A673 (cell line): ENCODE results near the gene SLC35D3. TPM values are rescaled to one million over a fixed set of nuclear protein-coding genes. Genes with fewer than 3 reads are reported as not detected.

Experiments used
- BruUV-seq: library from RNA; stranded (reverse); fragments of 400-500 nt; replicated peaks from 2 replicates; lab custom pipeline; 2021; lab: Mats Ljungman, UMichigan
- CTCF ChIA-PET: fragments of 300-600 bp; sonication (Branson Sonifier 250); formaldehyde crosslinking; loops from one replicate; lab custom pipeline; 2022; ENCODE audit warnings: antibody characterized with exemption; lab: Charles Lee
- POLR2A ChIA-PET: fragments of 300-600 bp; sonication (Branson Sonifier 250); formaldehyde crosslinking; loops from one replicate; lab custom pipeline; 2022; ENCODE audit warnings: antibody characterized with exemption; ENCODE audit not compliant: low non-redundant PET; lab: Charles Lee
- DNase-seq: peaks from one replicate; pipeline ENCODE4 v3.0.0-alpha.2; 2015; ENCODE audit warnings: low spot score
- H3K27ac ChIP-seq: fragments of 200-600 bp; sonication (generic); 2 replicates; pipeline ENCODE4 v1.5.1; 2016; ENCODE audit warnings: mixed run types, low read depth, mild to moderate bottlenecking, mixed read lengths, antibody characterized with exemption, low read length; ENCODE audit not compliant: poor library complexity, severe bottlenecking
- H3K27me3 ChIP-seq: fragments of 200-600 bp; sonication (generic); replicated peaks from 2 replicates; pipeline ENCODE4 v1.6.1; 2017; ENCODE audit warnings: mixed run types, low read depth, mild to moderate bottlenecking, mixed read lengths, antibody characterized with exemption, low read length; ENCODE audit not compliant: insufficient read depth, poor library complexity
- H3K36me3 ChIP-seq: fragments of 200-600 bp; sonication (generic); 2 replicates; pipeline ENCODE4 v1.6.1; 2016; ENCODE audit warnings: mixed run types, mild to moderate bottlenecking, mixed read lengths, antibody characterized with exemption, low read length; ENCODE audit not compliant: insufficient read depth, poor library complexity, severe bottlenecking
- H3K4me1 ChIP-seq: fragments of 200-600 bp; sonication (generic); 2 replicates; pipeline ENCODE4 v1.6.1; 2017; ENCODE audit warnings: mixed run types, mild to moderate bottlenecking, mixed read lengths, antibody characterized with exemption, low read length; ENCODE audit not compliant: insufficient read depth, poor library complexity, severe bottlenecking
- H3K4me3 ChIP-seq: fragments of 200-600 bp; sonication (generic); 2 replicates; pipeline ENCODE4 v1.5.1; 2016; ENCODE audit warnings: low read depth, mixed run types, mild to moderate bottlenecking, mixed read lengths, low read length; ENCODE audit not compliant: poor library complexity, severe bottlenecking
- H3K9me3 ChIP-seq: fragments of 200-600 bp; sonication (generic); 2 replicates; pipeline ENCODE4 v1.6.1; 2016; ENCODE audit warnings: mixed run types, low read depth, mild to moderate bottlenecking, mixed read lengths, antibody characterized with exemption, low read length; ENCODE audit not compliant: poor library complexity, severe bottlenecking
- CTCF ChIP-seq: fragments of 300-800, 200-600 bp; sonication (generic); conservative IDR thresholded peaks from 2 replicates; pipeline ENCODE4 v1.5.1; 2017; ENCODE audit warnings: low read depth, mild to moderate bottlenecking, antibody characterized with exemption, low read length, moderate library complexity, mixed read lengths
- EZH2 ChIP-seq: fragments of 200-600 bp; sonication (generic); IDR thresholded peaks from 2 replicates; pipeline ENCODE4 v1.6.1; 2017; ENCODE audit warnings: borderline replicate concordance, low read depth, mild to moderate bottlenecking, mixed read lengths, antibody characterized with exemption, low read length; ENCODE audit not compliant: poor library complexity, severe bottlenecking
- intact Hi-C: fragments of 100-400 bp; cut with micrococcal nuclease; formaldehyde crosslinking; loops from one replicate; pipeline ENCODE4 v1.10.0; 2022; ENCODE audit not compliant: unreplicated experiment
- total RNA-seq: library from RNA; stranded (reverse); gene quantifications from 2 replicates; pipeline ENCODE4 v1.2.3, GENCODE V29; 2021

The SLC35D3 gene
- total RNA-seq, 1 experiment from 2014 or later, result not detected

- intact Hi-C loops, result loop anchor here (10.0 kb wide), 3 partner anchors 275 to 635 kb away; partner anchors contain the start of gene BCLAF1
- BruUV-seq, result no TSS peak
- H3K36me3 ChIP-seq, result no peaks in the 10 kb centered on the region
- ChIA-PET POLR2A (no interaction called here), CTCF (no interaction called here)
- DNase-seq, result peak; percentile 33
- H3K27ac ChIP-seq, result no peak overlapping the region
- no peak for TF ChIP-seq CTCF
- TF ChIP-seq EZH2, result no peak
- peaks cover 50% of the 10 kb centered on the region for H3K27me3 ChIP-seq
- H3K4me3 ChIP-seq, result peak overlapping the region; percentile 50
- no peaks in the 10 kb centered on the region for H3K9me3 ChIP-seq
- peaks cover 29% of the 10 kb centered on the region for H3K4me1 ChIP-seq
These were observed 1.9 kb upstream of the SLC35D3 start for GRCh38 chr6:136920216-136920615.

- no peaks in the 10 kb centered on the region for H3K9me3 ChIP-seq
- H3K36me3 ChIP-seq, result no peaks in the 10 kb centered on the region
- no peak for TF ChIP-seq EZH2
- TF ChIP-seq CTCF, result no peak
- no peak overlapping the region for H3K27ac ChIP-seq
- CTCF ChIA-PET, result no interaction called here
- peak; percentile 25 for DNase-seq
- POLR2A ChIA-PET, result no interaction called here
- intact Hi-C loops, result loop anchor here (10.0 kb wide), 3 partner anchors 276 to 636 kb away; partner anchors contain the start of gene BCLAF1
- BruUV-seq, result no TSS peak
- peaks cover 29% of the 10 kb centered on the region for H3K4me1 ChIP-seq
- H3K27me3 ChIP-seq, result peaks cover 54% of the 10 kb centered on the region
- H3K4me3 ChIP-seq, result peak overlapping the region; percentile 50
These were observed 1.3 kb upstream of the SLC35D3 start for GRCh38 chr6:136920671-136921380.

GRCh38 chr6:136921381-136921935, 643 bp upstream of the SLC35D3 start:
- BruUV-seq, result no TSS peak
- peaks cover 29% of the 10 kb centered on the region for H3K4me1 ChIP-seq
- H3K27me3 ChIP-seq, result peaks cover 54% of the 10 kb centered on the region
- POLR2A ChIA-PET, result no interaction called here
- intact Hi-C loops, result loop anchor here (10.0 kb wide), 3 partner anchors 277 to 637 kb away; partner anchors contain the start of gene BCLAF1
- no peak for DNase-seq
- TF ChIP-seq CTCF (no peak), EZH2 (peak; percentile 56)
- no peaks in the 10 kb centered on the region for H3K9me3 ChIP-seq
- H3K36me3 ChIP-seq, result no peaks in the 10 kb centered on the region
- no peak overlapping the region for H3K27ac ChIP-seq
- CTCF ChIA-PET, result no interaction called here
- peak overlapping the region; percentile 50 for H3K4me3 ChIP-seq
